Liver (tissue), 9 donors: ENCODE measurements around the gene APOL2. TPM values are rescaled to one million over a fixed set of nuclear protein-coding genes. Genes with fewer than 3 reads are reported as not detected.
"Not testable (repeated sequence)": the region's sequence is repeated elsewhere in the genome, so short reads cannot be mapped to it uniquely, and the experiment has no call there.

Experiments
- DNase-seq: peaks from one replicate; pipeline ENCODE4 v3.0.0-alpha.2; 2017; ENCODE audit warnings: low spot score
- H3K27ac ChIP-seq, 2 donors: one replicate each; pipeline ENCODE4 v1.7.0; 2013; ENCODE audit warnings: inconsistent platforms in 2 of 2, low read length in 2 of 2, control low read depth in 1 of 2, low read depth in 1 of 2, mild to moderate bottlenecking in 1 of 2
- H3K27me3 ChIP-seq, 4 donors: one replicate each; pipeline versions ENCODE4 v1.6.1 to v1.7.0; 2013; ENCODE audit warnings: low read length in 3 of 4, inconsistent platforms in 1 of 4, mild to moderate bottlenecking in 1 of 4, moderate library complexity in 1 of 4; ENCODE audit not compliant: control insufficient read depth in 4 of 4, insufficient read depth in 4 of 4
- H3K36me3 ChIP-seq, 4 donors: one replicate each; pipeline versions ENCODE4 v1.6.1 to v1.7.0; 2013; ENCODE audit warnings: low read length in 3 of 4, mild to moderate bottlenecking in 3 of 4, low read depth in 1 of 4, moderate library complexity in 1 of 4; ENCODE audit not compliant: control insufficient read depth in 4 of 4, insufficient read depth in 3 of 4
- H3K4me1 ChIP-seq, 4 donors: one replicate each; pipeline versions ENCODE4 v1.6.1 to v1.7.0; 2013; ENCODE audit warnings: low read length in 3 of 4, mild to moderate bottlenecking in 3 of 4, moderate library complexity in 1 of 4; ENCODE audit not compliant: control insufficient read depth in 4 of 4, insufficient read depth in 4 of 4
- H3K4me3 ChIP-seq, 3 donors: one replicate each; pipeline versions ENCODE4 v1.6.1 to v1.7.0; 2013; ENCODE audit warnings: low read length in 3 of 3, control low read depth in 1 of 3, low read depth in 1 of 3, mild to moderate bottlenecking in 1 of 3
- H3K9ac ChIP-seq, 2 donors: one replicate each; pipeline ENCODE4 v1.7.0; 2013; ENCODE audit warnings: low read length in 2 of 2, mild to moderate bottlenecking in 2 of 2, moderate library complexity in 2 of 2, control low read depth in 1 of 2, low read depth in 1 of 2
- H3K9me3 ChIP-seq, 4 donors: one replicate each; pipeline versions ENCODE4 v1.6.1 to v1.7.0; 2013; ENCODE audit warnings: low read length in 3 of 4; ENCODE audit not compliant: control insufficient read depth in 4 of 4
- ATF3 ChIP-seq: IDR thresholded peaks from 2 replicates; pipeline ENCODE4 v1.6.1; 2016; ENCODE audit warnings: antibody characterized with exemption
- CTCF ChIP-seq: fragments of 150-350 bp; IDR thresholded peaks from 2 replicates; pipeline ENCODE4 v1.5.1; 2017; ENCODE audit warnings: improper control_type of control experiment, low read depth, low read length; ENCODE audit not compliant: missing input control
- EGR1 ChIP-seq, 2 donors: IDR thresholded peaks; 2 replicates each; pipeline ENCODE4 v1.6.1; 2016 to 2018; ENCODE audit warnings: antibody characterized with exemption in 2 of 2, low read depth in 2 of 2
- FOXA1 ChIP-seq: IDR thresholded peaks from 2 replicates; pipeline ENCODE4 v1.6.1; 2016; ENCODE audit warnings: antibody characterized with exemption
- FOXA2 ChIP-seq: IDR thresholded peaks from 2 replicates; pipeline ENCODE4 v1.6.1; 2016; ENCODE audit warnings: antibody characterized with exemption
- GABPA ChIP-seq, 2 donors: IDR thresholded peaks in 1 of 2; conservative IDR thresholded peaks in 1 of 2; 2 replicates each; pipeline ENCODE4 v1.6.1; 2016; ENCODE audit warnings: antibody characterized with exemption in 2 of 2, mild to moderate bottlenecking in 1 of 2, moderate library complexity in 1 of 2
- HNF4G ChIP-seq: IDR thresholded peaks from 2 replicates; pipeline ENCODE4 v1.6.1; 2016; ENCODE audit warnings: antibody characterized with exemption
- JUND ChIP-seq, 2 donors: IDR thresholded peaks; 2 replicates each; pipeline ENCODE4 v1.6.1; 2016; ENCODE audit warnings: antibody characterized with exemption in 2 of 2
- MAX ChIP-seq: IDR thresholded peaks from 2 replicates; pipeline ENCODE4 v1.6.1; 2016; ENCODE audit warnings: antibody characterized with exemption
- NR2F2 ChIP-seq: IDR thresholded peaks from 2 replicates; pipeline ENCODE4 v1.6.1; 2016; ENCODE audit warnings: antibody characterized with exemption
- REST ChIP-seq: IDR thresholded peaks from 2 replicates; pipeline ENCODE4 v1.6.1; 2016; ENCODE audit warnings: antibody characterized with exemption, mild to moderate bottlenecking
- RXRA ChIP-seq, 2 donors: IDR thresholded peaks; 2 replicates each; pipeline ENCODE4 v1.6.1; 2017 to 2018; ENCODE audit warnings: antibody characterized with exemption in 2 of 2, mild to moderate bottlenecking in 1 of 2
- SP1 ChIP-seq: IDR thresholded peaks from 2 replicates; pipeline ENCODE4 v1.6.1; 2018; ENCODE audit warnings: antibody characterized with exemption, mild to moderate bottlenecking
- TAF1 ChIP-seq: conservative IDR thresholded peaks from 2 replicates; pipeline ENCODE4 v1.6.1; 2016; ENCODE audit warnings: antibody characterized with exemption, mild to moderate bottlenecking
- YY1 ChIP-seq: IDR thresholded peaks from 2 replicates; pipeline ENCODE4 v1.6.1; 2016; ENCODE audit warnings: antibody characterized with exemption, mild to moderate bottlenecking
- ZBTB33 ChIP-seq: IDR thresholded peaks from 2 replicates; pipeline ENCODE4 v1.6.1; 2016; ENCODE audit warnings: antibody characterized with exemption
- WGBS: extraction: QIAGEN DNeasy Blood & Tissue Kit; methylation state at CpG from one replicate; pipeline ENCODE4 v1.1.7; 2013; 5-methylcytosine and 5-hydroxymethylcytosine counted together
- polyA plus RNA-seq, 2 donors: library from polyadenylated mRNA; stranded (reverse) in 1 of 2; unstranded in 1 of 2; fragments of 200-250 nt in 1 of 2; fragments of >200 nt in 1 of 2; fragmentation: Nextera tagmentation in 1 of 2; extraction: Ambion mirVana in 1 of 2; gene quantifications; one replicate each; pipeline versions ENCODE4 v1.2.1 to v1.2.3, GENCODE V29; 2013 to 2015
- total RNA-seq, 2 donors: library from RNA; depleted of rRNA; stranded (reverse); fragments of >200 nt; gene quantifications; one replicate each; pipeline ENCODE4 v1.2.3, GENCODE V29; 2014
- donor health status: healthy.
- donor health status: healthy.
- donor health status: healthy.
- donor health status: healthy.
- donor health status: healthy.

APOL2 gene
- total and polyA plus RNA-seq, 4 donors = 14.3 to 77.2 (median 21.7) TPM

GRCh38 chr22:36252754-36253522 is 13.6 kb upstream of the APOL2 start, which contains the start of gene APOL1 (continued):
- no peak for TF ChIP-seq MAX

GRCh38 chr22:36251979-36252608 is 12.8 kb upstream of the APOL2 start:
- Histone ChIP-seq H3K9ac (peak overlapping the region in 1 of 2 donors; percentile 99), H3K27ac (peak overlapping the region; percentile 93 to 96), H3K4me1 (peaks cover 2 to 42% (median 28%) of the 10 kb centered on the region in 4 donors)
- not testable (repeated sequence) for H3K4me3 ChIP-seq, H3K27me3 ChIP-seq, H3K36me3 ChIP-seq, H3K9me3 ChIP-seq, DNase-seq
- 81% methylated on average over 7 of the region's 7 CpGs for WGBS

- WGBS = 81% methylated on average over 24 of the region's 24 CpGs
- H3K27ac ChIP-seq = peak overlapping the region; percentile 48 to 69
- not testable (repeated sequence) for DNase-seq
These were observed 11.1 kb upstream of the APOL2 start for GRCh38 chr22:36250292-36250960.

GRCh38 chr22:36249160-36249559 is 9.8 kb upstream of the APOL2 start:
- Histone ChIP-seq H3K27ac (no peak overlapping the region), H3K9me3 (no peaks in the 10 kb centered on the region), H3K27me3 (no peaks in the 10 kb centered on the region), H3K36me3 (no peaks in the 10 kb centered on the region), H3K9ac (no peak overlapping the region), H3K4me1 (peaks cover 4 to 36% (median 26%) of the 10 kb centered on the region in 4 donors), H3K4me3 (no peak overlapping the region)
- DNase-seq = no peak
- 81% methylated on average over 2 of the region's 2 CpGs for WGBS
- no peak for TF ChIP-seq HNF4G
- TF ChIP-seq GABPA (IDR thresholded peaks at IDR 0.05 in 1 of 2, conservative IDR thresholded peaks at IDR 0.05 in 1 of 2) = no peak
- TF ChIP-seq RXRA (IDR thresholded peaks at IDR 0.05) = no peak
- no peak for TF ChIP-seq FOXA2
- no peak for TF ChIP-seq JUND (IDR thresholded peaks at IDR 0.05)
- no peak for TF ChIP-seq EGR1 (IDR thresholded peaks at IDR 0.05; ENCODE audit: low read depth in 2 of 2)
- no peak for TF ChIP-seq ZBTB33
- TF ChIP-seq MAX = no peak
- no peak for TF ChIP-seq ATF3
- no peak for TF ChIP-seq YY1
- TF ChIP-seq FOXA1 = no peak
- TF ChIP-seq CTCF = no peak
- no peak for TF ChIP-seq SP1
- no peak for TF ChIP-seq TAF1
- no peak for TF ChIP-seq REST
- no peak for TF ChIP-seq NR2F2

More at GRCh38 chr22:36250292-36250960, 11.1 kb upstream of the APOL2 start:
- H3K4me3 ChIP-seq, H3K9me3 ChIP-seq, H3K36me3 ChIP-seq, H3K27me3 ChIP-seq: not testable (repeated sequence)
- Histone ChIP-seq H3K9ac (peak overlapping the region in 1 of 2 donors; percentile 90), H3K4me1 (peaks cover 6 to 48% (median 30%) of the 10 kb centered on the region in 4 donors)
